Endothelial cell (in vitro differentiated cells): ENCODE measurements around the gene RTN4R. TPM values are rescaled to one million over a fixed set of nuclear protein-coding genes. Genes with fewer than 3 reads are reported as not detected.

Experiments
- DNase-seq: peaks from one replicate; pipeline ENCODE4 v3.0.0; 2021; ENCODE audit warnings: low spot score
- H3K27ac Mint-ChIP-seq: one replicate; pipeline ENCODE4 v1.8.0; 2021; ENCODE audit warnings: mixed read lengths, inconsistent platforms; ENCODE audit not compliant: unreplicated experiment
- H3K27me3 Mint-ChIP-seq: one replicate; pipeline ENCODE4 v1.8.0; 2021; ENCODE audit warnings: mild to moderate bottlenecking, moderate library complexity, mixed read lengths, inconsistent platforms; ENCODE audit not compliant: unreplicated experiment
- H3K36me3 Mint-ChIP-seq: one replicate; pipeline ENCODE4 v1.8.0; 2021; ENCODE audit warnings: mild to moderate bottlenecking, low read depth, mixed read lengths, inconsistent platforms; ENCODE audit not compliant: unreplicated experiment
- H3K4me1 Mint-ChIP-seq: one replicate; pipeline ENCODE4 v1.8.0; 2021; ENCODE audit warnings: mild to moderate bottlenecking, mixed read lengths, inconsistent platforms; ENCODE audit not compliant: unreplicated experiment
- H3K4me3 Mint-ChIP-seq: one replicate; pipeline ENCODE4 v1.8.0; 2021; ENCODE audit warnings: mild to moderate bottlenecking, mixed read lengths, inconsistent platforms; ENCODE audit not compliant: unreplicated experiment
- H3K9me3 Mint-ChIP-seq: one replicate; pipeline ENCODE4 v1.8.0; 2021; ENCODE audit warnings: mixed read lengths, inconsistent platforms; ENCODE audit not compliant: unreplicated experiment
- total RNA-seq: library from RNA; stranded (reverse); fragmentation: NEBNext Ultra II Directional; extraction: Animal tissue kit (Norgen Biotek cat#: 25700); gene quantifications from one replicate; pipeline ENCODE4 v1.2.1, GENCODE V29; 2021; ENCODE audit not compliant: unreplicated experiment
- TF ChIP-seq, protein P1 (sequence below): fragments of 200-600 bp; sonication (generic); IDR thresholded peaks from one replicate; pipeline ENCODE4 v1.5.0; 2021; ENCODE audit warnings: antibody characterized with exemption; ENCODE audit not compliant: unreplicated experiment

RTN4R gene
- total RNA-seq, 1 donor from 2014 or later = 19.0 TPM

DNA sequence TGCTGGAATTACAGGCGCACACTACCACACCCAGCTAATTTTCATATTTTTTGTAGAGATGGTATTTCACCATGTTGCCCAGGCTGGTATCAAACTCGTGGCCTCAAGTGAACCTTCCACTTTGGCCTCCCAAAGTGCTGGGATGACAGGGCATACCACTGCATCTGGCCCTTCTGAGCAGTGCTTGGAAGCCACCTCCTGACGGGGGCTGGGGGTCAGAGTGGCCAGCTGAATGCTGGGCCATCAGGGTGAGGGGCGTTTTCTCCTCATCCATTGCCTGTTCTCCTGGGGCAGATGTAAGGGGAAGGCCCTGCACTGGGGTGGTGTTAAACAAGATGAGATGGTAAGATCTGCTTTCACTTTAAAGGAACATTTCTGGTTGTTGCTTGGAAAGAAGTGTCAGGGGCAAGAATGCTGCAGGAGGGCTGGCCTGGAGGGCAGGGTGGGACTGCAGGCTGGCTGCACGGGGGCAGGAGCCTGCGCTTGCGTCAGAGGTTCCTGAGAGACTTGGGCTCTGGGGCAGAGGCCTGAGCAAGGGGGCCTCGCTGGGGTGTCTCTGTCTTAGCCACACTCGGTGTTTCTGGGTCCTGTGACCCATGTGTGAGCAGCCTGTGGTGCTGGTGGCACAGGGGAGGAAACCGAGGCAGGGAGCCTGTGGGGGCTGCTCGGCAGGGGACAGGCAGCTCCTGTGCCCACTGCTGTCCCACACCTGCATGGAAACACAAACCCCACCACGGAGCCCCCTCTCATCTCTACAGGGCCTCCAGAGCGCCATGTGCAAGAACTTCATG lies 34.5 kb upstream of the RTN4R start:
- DNase-seq = no peak
- H3K27me3 Mint-ChIP-seq = peaks cover 13% of the 10 kb centered on the region
- H3K27ac Mint-ChIP-seq = no peak overlapping the region
- H3K9me3 Mint-ChIP-seq = no peaks in the 10 kb centered on the region
- TF ChIP-seq, protein P1, sequence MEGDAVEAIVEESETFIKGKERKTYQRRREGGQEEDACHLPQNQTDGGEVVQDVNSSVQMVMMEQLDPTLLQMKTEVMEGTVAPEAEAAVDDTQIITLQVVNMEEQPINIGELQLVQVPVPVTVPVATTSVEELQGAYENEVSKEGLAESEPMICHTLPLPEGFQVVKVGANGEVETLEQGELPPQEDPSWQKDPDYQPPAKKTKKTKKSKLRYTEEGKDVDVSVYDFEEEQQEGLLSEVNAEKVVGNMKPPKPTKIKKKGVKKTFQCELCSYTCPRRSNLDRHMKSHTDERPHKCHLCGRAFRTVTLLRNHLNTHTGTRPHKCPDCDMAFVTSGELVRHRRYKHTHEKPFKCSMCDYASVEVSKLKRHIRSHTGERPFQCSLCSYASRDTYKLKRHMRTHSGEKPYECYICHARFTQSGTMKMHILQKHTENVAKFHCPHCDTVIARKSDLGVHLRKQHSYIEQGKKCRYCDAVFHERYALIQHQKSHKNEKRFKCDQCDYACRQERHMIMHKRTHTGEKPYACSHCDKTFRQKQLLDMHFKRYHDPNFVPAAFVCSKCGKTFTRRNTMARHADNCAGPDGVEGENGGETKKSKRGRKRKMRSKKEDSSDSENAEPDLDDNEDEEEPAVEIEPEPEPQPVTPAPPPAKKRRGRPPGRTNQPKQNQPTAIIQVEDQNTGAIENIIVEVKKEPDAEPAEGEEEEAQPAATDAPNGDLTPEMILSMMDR = no peak
- H3K4me1 Mint-ChIP-seq = no peaks in the 10 kb centered on the region
- H3K4me3 Mint-ChIP-seq = no peak overlapping the region
- H3K36me3 Mint-ChIP-seq = no peaks in the 10 kb centered on the region

DNA sequence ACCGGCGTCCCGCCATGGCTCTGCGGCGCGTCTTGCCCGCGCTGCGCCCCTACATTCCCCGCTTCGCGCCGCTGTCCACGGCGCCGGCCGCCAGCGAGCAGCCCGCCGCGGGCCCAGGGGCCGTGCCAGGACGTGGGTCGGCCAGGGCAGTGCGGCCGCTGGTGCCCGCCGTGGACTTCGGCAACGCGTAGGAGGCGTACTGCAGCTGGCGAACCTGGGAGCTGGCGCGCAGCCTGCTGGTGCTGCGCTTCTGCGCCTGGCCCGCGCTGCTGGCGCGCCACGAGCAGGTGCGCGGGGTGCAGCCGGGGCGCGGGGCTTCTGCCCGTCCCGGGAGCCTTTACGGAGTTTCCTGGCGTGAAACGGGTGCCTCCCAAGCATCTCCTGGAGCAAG lies 31.6 kb upstream of the RTN4R start:
- TF ChIP-seq, protein P1 = no peak
- H3K9me3 Mint-ChIP-seq = no peaks in the 10 kb centered on the region
- peak overlapping the region; percentile 11 for H3K4me3 Mint-ChIP-seq
- H3K4me1 Mint-ChIP-seq = no peaks in the 10 kb centered on the region
- H3K27ac Mint-ChIP-seq = no peak overlapping the region
- H3K36me3 Mint-ChIP-seq = no peaks in the 10 kb centered on the region
- H3K27me3 Mint-ChIP-seq = peaks cover 21% of the 10 kb centered on the region
- DNase-seq = no peak

DNA sequence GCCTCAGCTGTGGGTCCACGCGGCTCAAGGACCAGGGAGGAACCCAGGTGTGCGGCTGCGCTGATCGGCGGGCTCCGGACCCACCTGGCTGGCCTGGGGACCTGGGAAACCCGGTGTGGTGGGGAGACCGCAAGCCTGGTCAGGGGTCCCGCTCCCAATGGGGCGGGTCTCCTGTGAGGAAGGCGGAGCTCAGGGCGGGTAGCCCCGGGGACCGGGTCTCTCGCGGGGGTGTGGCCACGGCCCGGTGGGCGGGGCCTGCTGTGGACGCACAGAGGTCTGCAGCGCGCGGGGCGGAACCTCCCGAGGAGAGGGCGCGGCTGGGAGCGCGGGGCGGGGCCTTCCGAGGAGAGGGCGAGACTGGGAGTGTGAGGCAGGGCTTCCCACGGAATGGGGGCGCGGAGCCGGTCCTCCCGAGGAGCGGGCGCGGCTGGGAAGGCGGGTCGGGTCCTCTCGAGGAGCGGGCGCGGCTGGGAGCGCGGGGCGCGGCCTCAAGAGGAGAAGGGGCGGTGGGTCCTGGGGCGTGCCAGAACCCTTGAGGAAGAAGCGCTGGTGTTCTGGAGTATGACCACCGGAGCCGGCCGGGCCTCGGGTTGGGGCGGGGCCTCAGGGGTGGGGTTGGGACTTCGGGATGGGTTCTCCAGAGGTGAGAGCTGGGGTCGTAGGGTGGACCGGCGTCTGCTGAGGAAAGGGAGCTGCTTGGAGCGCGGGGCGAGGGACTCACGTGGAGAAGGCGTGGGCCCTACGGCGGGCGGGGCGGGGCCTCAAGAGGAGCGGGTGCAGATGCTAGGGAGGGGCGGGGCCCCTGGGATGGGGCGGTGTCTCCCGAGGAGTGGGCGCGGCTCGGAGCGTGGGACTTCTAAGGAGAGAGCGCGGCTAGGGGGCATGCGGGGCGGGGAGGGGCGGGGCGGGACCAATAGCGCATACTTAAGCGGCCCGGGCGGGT lies 31.0 kb upstream of the RTN4R start:
- DNase-seq = peak; percentile 81
- Mint-ChIP-seq H3K4me3 (no peak overlapping the region), H3K27me3 (peaks cover 21% of the 10 kb centered on the region)

DNA sequence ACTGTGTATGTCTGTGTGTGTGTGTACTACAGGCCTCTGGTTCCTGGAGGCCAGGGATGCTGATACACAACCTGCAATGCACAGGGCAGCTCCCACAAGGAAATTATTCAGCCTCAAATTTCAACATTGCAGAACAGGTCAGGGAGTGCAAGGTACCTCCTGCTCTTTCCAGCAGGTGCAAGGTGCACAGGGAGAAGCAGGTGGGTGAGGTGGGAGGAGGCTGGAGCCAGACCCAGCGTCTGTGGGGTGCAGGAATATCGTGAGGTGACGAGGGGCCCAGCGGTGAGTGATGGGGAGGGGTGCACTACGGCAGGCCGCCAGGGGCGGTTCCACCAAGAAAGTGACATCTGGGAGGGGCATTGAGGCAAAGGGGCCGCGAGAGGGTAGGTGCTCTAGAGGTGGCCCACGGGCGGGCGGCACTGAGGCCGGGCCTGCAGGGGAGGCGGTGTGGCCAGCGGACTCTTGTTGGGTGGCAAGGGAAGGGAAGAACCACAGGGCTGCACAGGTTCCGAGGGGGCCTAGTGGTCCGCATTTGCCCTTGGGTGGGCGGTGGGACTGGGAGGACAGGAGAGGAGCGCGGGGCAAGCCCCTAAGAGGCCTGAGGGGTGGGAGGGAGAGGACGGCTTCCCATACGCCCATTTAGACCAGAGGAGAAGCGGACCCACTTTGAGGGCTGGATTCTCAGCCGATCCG lies 30.1 kb upstream of the RTN4R start:
- peaks cover 21% of the 10 kb centered on the region for H3K27me3 Mint-ChIP-seq
- H3K4me1 Mint-ChIP-seq = no peaks in the 10 kb centered on the region
- H3K4me3 Mint-ChIP-seq = no peak overlapping the region
- TF ChIP-seq, protein P1 = no peak
- no peak overlapping the region for H3K27ac Mint-ChIP-seq
- no peaks in the 10 kb centered on the region for H3K9me3 Mint-ChIP-seq
- H3K36me3 Mint-ChIP-seq = no peaks in the 10 kb centered on the region
- no peak for DNase-seq

More for the DNA sequence above, 31.0 kb upstream of the RTN4R start:
- no peak overlapping the region for H3K27ac Mint-ChIP-seq
- H3K9me3 Mint-ChIP-seq = no peaks in the 10 kb centered on the region
- no peaks in the 10 kb centered on the region for H3K36me3 Mint-ChIP-seq
- no peaks in the 10 kb centered on the region for H3K4me1 Mint-ChIP-seq
- TF ChIP-seq, protein P1 = no peak
